ENCODE measurements around the gene TMEM132D.

TMEM132D gene

DNA sequence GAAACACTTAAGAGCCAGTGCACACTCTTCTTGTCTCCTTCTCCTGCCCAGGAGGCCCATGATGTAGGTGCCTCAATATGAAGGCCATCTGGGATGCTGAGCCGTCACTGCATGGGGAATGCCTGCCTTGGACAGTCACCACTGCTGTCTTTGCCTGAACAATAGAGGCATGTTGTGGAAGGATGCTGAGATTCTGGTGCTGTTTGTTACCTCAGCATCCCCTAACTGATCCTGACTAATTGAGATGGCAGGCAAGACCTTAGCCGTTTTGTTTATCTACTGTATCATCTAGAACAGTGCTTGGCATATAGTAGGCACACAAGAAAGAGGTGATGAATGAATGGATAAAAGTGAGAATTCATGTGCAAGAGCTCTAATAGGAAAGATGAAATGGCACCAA is 797.1 kb downstream of the TMEM132D start:
- H3K27me3 ChIP-seq = no peaks in the 10 kb centered on the region
- H3K9ac ChIP-seq = no peak overlapping the region
- H3K36me3 ChIP-seq = no peaks in the 10 kb centered on the region
- H3K4me2 ChIP-seq = no peak overlapping the region
- H4K20me1 ChIP-seq = no peaks in the 10 kb centered on the region
- H3K4me1 ChIP-seq = no peaks in the 10 kb centered on the region
- H3K27ac ChIP-seq = no peak overlapping the region
- H3K9me3 ChIP-seq = 0 out of 2 replicates have a peak, but pooled peaks cover 3% of the 10 kb centered on the region
- no peak for TF ChIP-seq Cebpa-rat (IDR thresholded peaks at IDR 0.05)
- H3K4me3 ChIP-seq = no peak overlapping the region

DNA sequence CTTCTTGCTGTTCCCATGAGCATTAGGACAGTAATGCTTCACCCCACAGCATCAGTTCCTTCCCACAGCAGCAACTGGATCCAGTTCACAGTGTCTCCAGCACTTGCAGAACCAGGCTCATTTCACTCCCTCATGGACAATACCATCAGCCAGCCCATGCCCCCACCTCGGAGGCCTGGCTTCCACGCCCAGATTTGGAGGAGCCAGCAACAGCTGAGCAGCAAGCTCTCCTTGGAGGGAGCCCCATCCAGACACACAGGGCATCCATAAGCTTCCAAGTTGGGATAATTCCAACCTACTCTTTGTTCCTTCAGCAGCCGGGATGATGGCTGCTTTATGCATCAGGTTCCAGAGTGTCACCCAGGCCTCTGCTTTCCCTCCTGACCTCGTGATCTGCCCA is 800.6 kb downstream of the TMEM132D start:
- H3K27ac ChIP-seq = no peak overlapping the region
- H3K4me2 ChIP-seq = no peak overlapping the region
- no peaks in the 10 kb centered on the region for H3K4me1 ChIP-seq
- peaks cover 12% of the 10 kb centered on the region for H3K9me3 ChIP-seq
- H3K27me3 ChIP-seq = no peaks in the 10 kb centered on the region
- H3K4me3 ChIP-seq = no peak overlapping the region
- H3K9ac ChIP-seq = no peak overlapping the region
- H3K36me3 ChIP-seq = no peaks in the 10 kb centered on the region
- no peak for TF ChIP-seq Cebpa-rat (IDR thresholded peaks at IDR 0.05)
- no peaks in the 10 kb centered on the region for H4K20me1 ChIP-seq

DNA sequence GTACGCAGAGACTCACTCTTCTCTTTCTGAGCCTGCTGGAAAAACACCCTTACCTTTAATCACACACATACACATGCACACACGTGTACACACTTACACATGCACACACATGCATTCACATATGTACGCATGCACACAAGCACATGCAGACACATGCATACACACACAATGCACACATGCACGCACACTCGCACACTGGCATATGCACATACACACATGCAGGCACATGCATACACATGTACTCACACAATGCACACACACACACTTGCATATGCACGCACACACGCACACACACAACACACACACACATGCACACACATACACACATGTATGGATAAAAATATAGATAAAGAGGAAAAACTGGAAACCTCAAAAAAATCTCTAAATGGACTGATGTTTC is 801.6 kb downstream of the TMEM132D start:
- Histone ChIP-seq H3K27ac (no peak overlapping the region), H3K4me2 (no peak overlapping the region), H3K4me1 (no peaks in the 10 kb centered on the region), H3K9me3 (peaks cover 12% of the 10 kb centered on the region), H3K27me3 (no peaks in the 10 kb centered on the region), H3K9ac (no peak overlapping the region), H3K4me3 (no peak overlapping the region), H4K20me1 (no peaks in the 10 kb centered on the region), H3K36me3 (no peaks in the 10 kb centered on the region)
- no peak for TF ChIP-seq Cebpa-rat (IDR thresholded peaks at IDR 0.05)

GRCh38 chr12:129101816-129102215 is 802.0 kb downstream of the TMEM132D start:
- no peak overlapping the region for H3K4me2 ChIP-seq
- H3K27ac ChIP-seq = no peak overlapping the region
- no peak overlapping the region for H3K4me3 ChIP-seq
- H3K9me3 ChIP-seq = peaks cover 12% of the 10 kb centered on the region
- no peak for TF ChIP-seq Cebpa-rat (IDR thresholded peaks at IDR 0.05)
- no peaks in the 10 kb centered on the region for H4K20me1 ChIP-seq
- H3K27me3 ChIP-seq = no peaks in the 10 kb centered on the region
- H3K4me1 ChIP-seq = no peaks in the 10 kb centered on the region
- H3K9ac ChIP-seq = no peak overlapping the region
- H3K36me3 ChIP-seq = no peaks in the 10 kb centered on the region

DNA sequence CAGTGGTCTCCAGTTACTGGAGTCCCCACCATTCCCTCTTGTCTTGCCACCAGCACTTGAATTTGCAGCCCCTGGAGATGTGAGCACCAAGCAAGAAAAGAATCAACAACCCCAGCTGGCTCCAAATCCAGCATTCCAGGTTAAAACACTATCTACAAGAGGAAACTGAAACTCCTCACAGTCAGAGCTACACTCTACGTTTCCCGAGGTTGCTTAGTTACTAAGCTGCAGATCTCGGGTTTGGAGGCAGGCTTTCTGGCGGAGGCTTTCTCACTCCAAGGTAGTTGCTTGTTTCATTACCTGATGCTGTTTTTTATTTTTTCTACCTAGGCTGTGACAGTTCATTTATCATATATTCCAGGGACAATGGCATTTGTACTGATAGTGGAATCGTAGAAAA is 802.4 kb downstream of the TMEM132D start:
- no peak for TF ChIP-seq Cebpa-rat (IDR thresholded peaks at IDR 0.05)
- H3K36me3 ChIP-seq = no peaks in the 10 kb centered on the region

GRCh38 chr12:129097451-129097850 is 806.4 kb downstream of the TMEM132D start:
- H3K36me3 ChIP-seq = no peaks in the 10 kb centered on the region
- H3K4me3 ChIP-seq = no peak overlapping the region
- peaks cover 8% of the 10 kb centered on the region for H3K9me3 ChIP-seq
- TF ChIP-seq Cebpa-rat (IDR thresholded peaks at IDR 0.05) = no peak
- H3K4me2 ChIP-seq = no peak overlapping the region
- no peaks in the 10 kb centered on the region for H4K20me1 ChIP-seq
- no peak overlapping the region for H3K9ac ChIP-seq
- H3K27me3 ChIP-seq = no peaks in the 10 kb centered on the region
- no peaks in the 10 kb centered on the region for H3K4me1 ChIP-seq
- no peak overlapping the region for H3K27ac ChIP-seq

More for the DNA sequence above, 802.4 kb downstream of the TMEM132D start:
- H3K27ac ChIP-seq = no peak overlapping the region
- no peaks in the 10 kb centered on the region for H3K27me3 ChIP-seq
- no peaks in the 10 kb centered on the region for H3K4me1 ChIP-seq
- no peak overlapping the region for H3K4me3 ChIP-seq
- H3K9me3 ChIP-seq = peaks cover 8% of the 10 kb centered on the region
- H3K4me2 ChIP-seq = no peak overlapping the region
- H3K9ac ChIP-seq = no peak overlapping the region
- H4K20me1 ChIP-seq = no peaks in the 10 kb centered on the region

DNA sequence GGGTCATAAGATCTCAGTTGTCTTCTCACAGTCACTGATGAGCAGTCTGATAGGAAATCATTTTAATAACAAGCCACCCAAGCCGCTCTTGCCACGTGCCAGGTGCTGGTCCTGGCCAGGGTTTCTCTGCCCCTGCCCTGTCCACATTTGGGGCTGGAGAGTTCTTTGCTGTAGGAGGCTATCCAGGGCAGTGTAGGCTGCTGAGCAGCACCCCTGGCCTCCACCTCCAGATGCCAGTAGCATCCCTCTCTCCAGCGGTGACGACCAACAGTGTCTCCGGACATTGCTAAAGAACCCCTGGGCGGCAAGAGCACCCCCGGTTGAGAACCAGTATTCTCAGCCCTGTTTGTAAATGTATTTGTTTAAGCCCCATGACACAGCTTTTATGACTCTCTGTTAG is 806.9 kb downstream of the TMEM132D start:
- no peaks in the 10 kb centered on the region for H3K27me3 ChIP-seq
- H3K4me1 ChIP-seq = no peaks in the 10 kb centered on the region
- H4K20me1 ChIP-seq = no peaks in the 10 kb centered on the region
- no peak overlapping the region for H3K4me3 ChIP-seq
- H3K36me3 ChIP-seq = no peaks in the 10 kb centered on the region
- TF ChIP-seq Cebpa-rat (IDR thresholded peaks at IDR 0.05) = no peak
- no peak overlapping the region for H3K4me2 ChIP-seq
- no peak overlapping the region for H3K9ac ChIP-seq
- no peak overlapping the region for H3K27ac ChIP-seq
- peaks cover 8% of the 10 kb centered on the region for H3K9me3 ChIP-seq

DNA sequence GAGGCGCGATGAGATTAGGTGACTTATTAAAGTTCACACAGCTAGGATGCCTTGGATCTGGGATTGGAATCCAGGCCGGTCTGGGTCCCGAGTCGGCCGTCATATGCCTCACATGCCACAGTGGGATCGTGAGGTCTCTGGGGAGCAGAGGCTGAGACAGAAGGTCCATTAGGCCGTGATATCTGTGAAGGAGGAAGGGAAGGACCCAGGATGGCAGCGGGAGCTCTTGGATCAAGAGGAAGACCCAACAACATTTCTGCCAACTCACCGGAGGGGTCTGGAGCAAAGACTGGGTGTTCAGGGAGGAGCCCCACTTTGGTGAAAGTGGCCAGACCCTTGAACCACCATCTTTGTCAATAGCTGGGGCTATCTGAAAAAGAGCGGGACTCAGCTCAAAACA is 807.6 kb downstream of the TMEM132D start:
- H3K36me3 ChIP-seq = no peaks in the 10 kb centered on the region
- no peaks in the 10 kb centered on the region for H3K27me3 ChIP-seq
- TF ChIP-seq Cebpa-rat (IDR thresholded peaks at IDR 0.05) = no peak
- no peak overlapping the region for H3K4me3 ChIP-seq
- no peak overlapping the region for H3K27ac ChIP-seq
- no peak overlapping the region for H3K4me2 ChIP-seq
- peaks cover 6% of the 10 kb centered on the region for H3K9me3 ChIP-seq
- no peaks in the 10 kb centered on the region for H3K4me1 ChIP-seq
- no peak overlapping the region for H3K9ac ChIP-seq
- H4K20me1 ChIP-seq = no peaks in the 10 kb centered on the region

- H3K4me2 ChIP-seq = no peak overlapping the region
- no peaks in the 10 kb centered on the region for H3K36me3 ChIP-seq
- H3K9me3 ChIP-seq = no peaks in the 10 kb centered on the region
- no peak overlapping the region for H3K27ac ChIP-seq
- 0 out of 2 replicates have a peak, but pooled peaks cover 7% of the 10 kb centered on the region for H3K4me1 ChIP-seq
- H3K4me3 ChIP-seq = no peak overlapping the region
- TF ChIP-seq Cebpa-rat (IDR thresholded peaks at IDR 0.05) = no peak
- no peak overlapping the region for H3K9ac ChIP-seq
- no peaks in the 10 kb centered on the region for H4K20me1 ChIP-seq
- H3K27me3 ChIP-seq = no peaks in the 10 kb centered on the region
Observed at GRCh38 chr12:129089576-129089975, 814.2 kb downstream of the TMEM132D start.

DNA sequence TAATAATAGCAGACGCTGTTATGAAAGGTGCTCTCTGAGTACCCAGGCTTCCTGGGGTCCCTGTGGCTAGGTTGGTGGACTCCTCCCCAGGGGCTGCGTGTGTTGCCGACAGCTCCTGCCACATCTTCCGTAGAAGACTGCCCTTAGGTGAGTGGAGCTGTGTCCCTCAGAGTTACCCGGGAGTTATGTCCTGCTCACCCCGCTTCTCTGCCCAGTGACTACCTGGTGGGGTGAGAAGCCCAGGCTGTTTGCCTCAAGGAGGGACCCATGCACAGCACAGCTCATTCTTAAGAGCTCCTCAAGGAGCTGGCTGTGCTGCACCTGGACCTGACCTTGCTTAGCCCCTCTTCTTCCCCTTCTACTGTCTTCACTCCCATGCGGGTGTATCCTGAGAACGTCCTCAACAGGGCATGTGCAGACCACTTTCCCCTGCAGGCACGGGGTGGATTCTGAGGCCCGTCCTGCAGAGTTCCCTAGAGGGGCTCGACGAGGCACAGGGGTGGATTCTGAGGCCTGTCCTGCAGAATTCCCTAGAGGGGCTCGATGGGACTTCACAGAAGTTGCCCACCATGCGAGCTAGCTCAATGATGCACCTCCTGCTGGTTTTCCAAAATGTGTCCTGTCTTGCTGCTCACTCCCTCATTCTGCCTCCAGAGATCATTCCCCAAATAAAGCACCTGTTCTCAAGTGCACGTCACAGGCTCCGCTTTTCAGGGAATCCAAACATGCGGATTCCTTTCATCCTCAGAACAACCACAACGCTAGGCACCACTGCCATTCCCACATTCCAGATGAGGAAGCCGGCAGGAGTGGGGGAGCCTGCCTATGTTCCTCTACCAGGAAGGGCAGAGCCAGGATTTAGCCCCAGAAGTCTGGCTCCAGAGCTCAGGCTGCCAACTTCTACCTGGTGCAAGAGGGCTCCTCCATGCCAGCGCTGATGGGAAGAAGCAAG is 818.7 kb downstream of the TMEM132D start:
- H3K4me3 ChIP-seq = no peak overlapping the region
- H3K9ac ChIP-seq = no peak overlapping the region
- H3K9me3 ChIP-seq = no peaks in the 10 kb centered on the region
- no peaks in the 10 kb centered on the region for H4K20me1 ChIP-seq
- H3K36me3 ChIP-seq = no peaks in the 10 kb centered on the region
- TF ChIP-seq Cebpa-rat (IDR thresholded peaks at IDR 0.05) = no peak
- no peaks in the 10 kb centered on the region for H3K27me3 ChIP-seq
- H3K4me2 ChIP-seq = no peak overlapping the region; the same call in 1 of the 2 replicates
- H3K27ac ChIP-seq = no peak overlapping the region
- peaks cover 31% of the 10 kb centered on the region for H3K4me1 ChIP-seq

Measured in BLaER1 (cell line).